Measurements from ENCODE around the gene ATOSB. TPM values are rescaled to one million over a fixed set of nuclear protein-coding genes. Genes with fewer than 3 reads are reported as not detected.

Gene ATOSB
- total RNA-seq, 1 experiment from 2014 or later: 3.2 TPM

DNA sequence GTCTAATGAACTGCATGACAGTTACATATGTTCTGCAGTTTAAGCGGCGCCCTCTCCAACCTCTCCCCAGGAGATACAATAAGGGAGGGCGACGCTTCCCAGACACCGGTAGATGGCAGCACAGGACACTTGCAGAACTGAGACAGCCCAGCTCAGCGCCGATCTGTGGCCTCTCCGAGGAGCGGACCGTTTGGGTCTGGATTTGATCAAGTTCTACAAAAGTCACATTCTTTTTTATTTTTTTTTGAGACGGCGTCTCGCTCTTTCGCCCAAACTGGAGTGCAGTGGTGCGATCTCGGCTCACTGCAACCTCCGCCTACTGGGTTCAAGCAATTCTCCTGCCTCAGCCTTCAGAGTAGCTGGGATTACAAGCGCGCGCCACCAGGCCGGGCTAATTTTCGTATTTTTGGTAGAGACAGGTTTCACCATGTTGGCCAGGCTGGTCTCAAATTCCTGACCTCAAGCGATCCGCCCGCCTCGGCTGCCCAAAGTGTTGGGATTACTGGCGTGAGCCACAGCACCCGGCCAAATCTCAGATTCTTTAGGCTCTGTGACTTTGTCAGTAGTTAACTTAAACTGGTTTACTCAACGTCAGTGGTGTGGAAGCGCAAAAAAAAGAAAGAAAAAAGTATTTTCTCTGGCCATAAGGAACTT lies 1.4 kb upstream of the ATOSB start:
- Histone ChIP-seq H3K9ac (ENCODE audit: low read length) (peak overlapping the region; percentile 53; the same call in 1 of the 2 replicates), H3K27ac (ENCODE audit: low read length) (no peak overlapping the region), H3K4me2 (ENCODE audit: low read depth, low read length, poor library complexity, severe bottlenecking) (peak overlapping the region; percentile 79), H3K4me1 (ENCODE audit: low read length) (peaks cover 33% of the 10 kb centered on the region), H2AFZ (ENCODE audit: low read length) (peak overlapping the region; percentile 93; the same call in 1 of the 2 replicates), H3K4me3 (ENCODE audit: low read length) (peak overlapping the region; percentile 70), H3K79me2 (ENCODE audit: low read length) (no peaks in the 10 kb centered on the region), H3K9me2 (replicated peaks; ENCODE audit: insufficient read depth, low read length) (no peaks in the 10 kb centered on the region), H3K36me3 (ENCODE audit: insufficient read depth, low read length) (no peaks in the 10 kb centered on the region), H3K27me3 (ENCODE audit: low read length) (no peaks in the 10 kb centered on the region), H4K20me1 (ENCODE audit: insufficient read depth, low read depth, low read length) (no peaks in the 10 kb centered on the region), H3K9me3 (ENCODE audit: low read length) (no peaks in the 10 kb centered on the region)
- peak; percentile 95 for DNase-seq

- no peak overlapping the region for H3K27ac ChIP-seq (ENCODE audit: low read length)
- H3K79me2 ChIP-seq (ENCODE audit: low read length): no peaks in the 10 kb centered on the region
- H3K27me3 ChIP-seq (ENCODE audit: low read length): no peaks in the 10 kb centered on the region
- H2AFZ ChIP-seq (ENCODE audit: low read length): peak overlapping the region; percentile 93; the same call in 1 of the 2 replicates
- peaks cover 37% of the 10 kb centered on the region for H3K4me1 ChIP-seq (ENCODE audit: low read length)
- H3K4me3 ChIP-seq (ENCODE audit: low read length): peak overlapping the region; percentile 70
- DNase-seq: no peak
- no peaks in the 10 kb centered on the region for H3K36me3 ChIP-seq (ENCODE audit: insufficient read depth, low read length)
- H3K9me2 ChIP-seq (replicated peaks; ENCODE audit: insufficient read depth, low read length): no peaks in the 10 kb centered on the region
- H3K9me3 ChIP-seq (ENCODE audit: low read length): no peaks in the 10 kb centered on the region
- H3K9ac ChIP-seq (ENCODE audit: low read length): peak overlapping the region; percentile 53
- H3K4me2 ChIP-seq (ENCODE audit: low read depth, low read length, poor library complexity, severe bottlenecking): peak overlapping the region; percentile 79
- H4K20me1 ChIP-seq (ENCODE audit: insufficient read depth, low read depth, low read length): no peaks in the 10 kb centered on the region
Measured at GRCh38 chr9:35116539-35116897, 856 bp upstream of the ATOSB start.

GRCh38 chr9:35114840-35115628 lies 628 bp downstream of the ATOSB start:
- no peaks in the 10 kb centered on the region for H3K36me3 ChIP-seq (ENCODE audit: insufficient read depth, low read length)
- H3K4me2 ChIP-seq (ENCODE audit: low read depth, low read length, poor library complexity, severe bottlenecking): peak overlapping the region; percentile 79
- H4K20me1 ChIP-seq (ENCODE audit: insufficient read depth, low read depth, low read length): peaks cover 7% of the 10 kb centered on the region; the same call in 1 of the 2 replicates
- DNase-seq: peak; percentile 71
- peak overlapping the region; percentile 82 for H3K27ac ChIP-seq (ENCODE audit: low read length)
- H3K27me3 ChIP-seq (ENCODE audit: low read length): no peaks in the 10 kb centered on the region
- H3K9me3 ChIP-seq (ENCODE audit: low read length): no peaks in the 10 kb centered on the region
- no peaks in the 10 kb centered on the region for H3K9me2 ChIP-seq (replicated peaks; ENCODE audit: insufficient read depth, low read length)
- H3K9ac ChIP-seq (ENCODE audit: low read length): peak overlapping the region; percentile 52
- H3K79me2 ChIP-seq (ENCODE audit: low read length): no peaks in the 10 kb centered on the region
- peak overlapping the region; percentile 27; the same call in 1 of the 2 replicates for H2AFZ ChIP-seq (ENCODE audit: low read length)
- peaks cover 45% of the 10 kb centered on the region for H3K4me1 ChIP-seq (ENCODE audit: low read length)
- peak overlapping the region; percentile 70 for H3K4me3 ChIP-seq (ENCODE audit: low read length)

DNA sequence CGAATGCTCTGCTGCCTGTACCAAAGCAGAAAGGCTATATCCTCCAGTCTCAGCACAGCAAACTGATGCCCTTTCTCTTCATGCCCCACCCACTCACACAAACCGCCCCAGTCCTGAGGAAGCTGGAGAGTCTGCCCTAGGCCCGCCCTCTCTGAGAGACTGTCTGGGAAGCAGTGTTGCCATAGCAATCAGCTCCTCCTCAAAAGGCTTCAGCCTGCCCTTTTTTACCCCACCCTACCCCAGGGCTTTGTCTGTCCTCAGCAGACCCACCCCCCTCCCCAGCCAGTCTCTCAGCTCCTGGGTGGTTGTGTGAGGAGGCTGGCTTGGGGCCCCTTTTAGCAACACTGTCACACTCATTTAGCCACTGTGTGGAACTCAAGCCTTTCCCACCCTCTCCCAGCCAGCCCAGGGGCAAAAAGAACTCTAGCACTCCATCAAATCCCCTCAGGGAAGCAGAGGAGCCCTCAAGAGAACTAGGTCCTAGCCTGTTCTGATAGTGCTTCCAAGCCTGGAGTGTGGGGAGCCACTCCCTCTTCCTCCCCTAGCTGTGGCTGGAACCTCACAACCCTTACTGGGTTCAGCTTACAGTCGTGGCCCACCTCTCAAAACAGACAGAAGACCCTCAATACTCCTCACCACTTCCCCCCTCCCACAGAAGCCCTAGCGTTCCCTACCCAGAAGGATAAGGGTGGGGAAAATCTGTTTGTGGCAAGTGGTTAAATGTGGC lies 1.4 kb downstream of the ATOSB start:
- Histone ChIP-seq H3K79me2 (ENCODE audit: low read length) (no peaks in the 10 kb centered on the region), H3K4me3 (ENCODE audit: low read length) (peak overlapping the region; percentile 70), H3K9me2 (replicated peaks; ENCODE audit: insufficient read depth, low read length) (no peaks in the 10 kb centered on the region), H4K20me1 (ENCODE audit: insufficient read depth, low read depth, low read length) (peaks cover 10% of the 10 kb centered on the region; the same call in 1 of the 2 replicates), H3K27ac (ENCODE audit: low read length) (peak overlapping the region; percentile 82), H3K4me2 (ENCODE audit: low read depth, low read length, poor library complexity, severe bottlenecking) (peak overlapping the region; percentile 79), H3K4me1 (ENCODE audit: low read length) (peaks cover 45% of the 10 kb centered on the region), H3K9me3 (ENCODE audit: low read length) (no peaks in the 10 kb centered on the region), H3K36me3 (ENCODE audit: insufficient read depth, low read length) (no peaks in the 10 kb centered on the region), H2AFZ (ENCODE audit: low read length) (peak overlapping the region; percentile 27; the same call in 1 of the 2 replicates), H3K27me3 (ENCODE audit: low read length) (no peaks in the 10 kb centered on the region), H3K9ac (ENCODE audit: low read length) (peak overlapping the region; percentile 52)
- peak; percentile 88 for DNase-seq

DNA sequence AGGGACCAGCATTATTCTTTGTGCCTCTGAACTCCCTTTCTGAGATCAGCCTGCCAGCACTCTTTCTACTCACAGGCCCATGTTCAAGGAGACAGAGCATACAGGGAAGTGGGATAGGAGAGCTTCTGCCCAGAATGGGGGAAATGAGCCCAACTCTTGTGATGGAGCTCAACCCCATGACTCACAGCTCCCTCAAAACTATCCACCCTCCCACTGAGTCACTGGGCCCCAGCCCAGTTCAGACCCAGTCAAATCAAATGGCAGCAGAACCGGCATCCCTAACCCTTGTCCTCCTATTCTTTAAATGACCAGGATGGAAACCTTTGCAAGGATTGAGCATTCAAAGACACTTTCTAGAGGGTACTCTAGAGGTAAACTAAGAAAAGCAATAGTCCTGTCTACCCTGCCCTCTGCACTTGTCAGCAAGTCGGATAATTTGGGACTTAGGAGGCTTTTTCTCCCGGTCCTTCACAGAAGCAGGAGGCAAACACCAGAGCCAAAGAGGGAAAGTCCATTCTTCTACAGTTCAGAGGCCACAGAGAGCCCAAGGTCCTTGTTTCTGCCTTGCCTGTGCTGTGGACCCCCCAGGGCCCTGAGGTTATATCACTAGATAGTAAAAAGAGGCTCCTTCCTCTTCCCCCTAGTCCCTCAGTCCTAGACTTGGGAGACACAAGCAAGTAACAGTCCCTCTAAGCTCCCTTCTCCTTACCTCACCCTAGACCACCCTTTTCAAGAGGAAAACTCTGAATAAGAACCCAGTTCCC lies 3.2 kb downstream of the ATOSB start:
- Histone ChIP-seq H3K27me3 (ENCODE audit: low read length) (no peaks in the 10 kb centered on the region), H3K9ac (ENCODE audit: low read length) (no peak overlapping the region; the same call in 1 of the 2 replicates), H3K4me2 (ENCODE audit: low read depth, low read length, poor library complexity, severe bottlenecking) (peak overlapping the region; percentile 95), H3K36me3 (ENCODE audit: insufficient read depth, low read length) (no peaks in the 10 kb centered on the region), H3K9me3 (ENCODE audit: low read length) (no peaks in the 10 kb centered on the region), H2AFZ (ENCODE audit: low read length) (0 out of 2 replicates have a peak overlapping the region, but pooled peaks have one; percentile 54), H3K9me2 (replicated peaks; ENCODE audit: insufficient read depth, low read length) (no peaks in the 10 kb centered on the region), H4K20me1 (ENCODE audit: insufficient read depth, low read depth, low read length) (peaks cover 10% of the 10 kb centered on the region; the same call in 1 of the 2 replicates), H3K79me2 (ENCODE audit: low read length) (no peaks in the 10 kb centered on the region), H3K27ac (ENCODE audit: low read length) (no peak overlapping the region), H3K4me3 (ENCODE audit: low read length) (no peak overlapping the region; the same call in 1 of the 2 replicates), H3K4me1 (ENCODE audit: low read length) (peaks cover 45% of the 10 kb centered on the region)
- DNase-seq: no peak

GRCh38 chr9:35111001-35111933 lies 4.4 kb downstream of the ATOSB start:
- Histone ChIP-seq H3K4me3 (ENCODE audit: low read length) (peak overlapping the region; percentile 77), H3K79me2 (ENCODE audit: low read length) (no peaks in the 10 kb centered on the region)

DNA sequence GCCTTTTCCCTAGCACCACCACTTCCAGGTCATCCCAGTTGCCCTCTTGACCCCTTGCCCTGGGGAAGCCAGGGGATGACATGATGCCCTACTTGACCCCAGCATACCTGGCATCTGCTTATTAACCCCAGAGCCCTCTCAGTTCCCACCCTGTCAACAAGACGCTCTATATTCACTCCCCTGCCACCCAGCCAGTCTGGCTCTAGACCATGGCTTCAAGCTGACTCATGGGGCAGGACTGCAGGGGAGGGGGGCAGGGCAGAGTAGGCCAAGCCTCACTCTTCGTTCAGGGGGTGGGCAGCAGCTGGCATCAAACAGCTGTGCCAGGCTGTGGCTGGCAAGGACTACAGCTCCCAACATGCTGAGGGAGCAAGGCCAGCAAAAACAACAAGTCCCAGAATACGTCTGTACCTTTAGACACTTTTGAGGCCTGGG lies 5.3 kb downstream of the ATOSB start:
- Histone ChIP-seq H3K9me3 (ENCODE audit: low read length) (no peaks in the 10 kb centered on the region), H3K4me1 (ENCODE audit: low read length) (peaks cover 34% of the 10 kb centered on the region), H3K4me3 (ENCODE audit: low read length) (no peak overlapping the region), H3K9ac (ENCODE audit: low read length) (no peak overlapping the region), H3K9me2 (replicated peaks; ENCODE audit: insufficient read depth, low read length) (no peaks in the 10 kb centered on the region), H3K36me3 (ENCODE audit: insufficient read depth, low read length) (no peaks in the 10 kb centered on the region), H4K20me1 (ENCODE audit: insufficient read depth, low read depth, low read length) (peaks cover 10% of the 10 kb centered on the region; the same call in 1 of the 2 replicates), H3K27ac (ENCODE audit: low read length) (no peak overlapping the region), H3K27me3 (ENCODE audit: low read length) (no peaks in the 10 kb centered on the region), H2AFZ (ENCODE audit: low read length) (no peak overlapping the region), H3K4me2 (ENCODE audit: low read depth, low read length, poor library complexity, severe bottlenecking) (no peak overlapping the region), H3K79me2 (ENCODE audit: low read length) (no peaks in the 10 kb centered on the region)
- DNase-seq: no peak

More at GRCh38 chr9:35111001-35111933, 4.4 kb downstream of the ATOSB start:
- H3K4me2 ChIP-seq (ENCODE audit: low read depth, low read length, poor library complexity, severe bottlenecking): peak overlapping the region; percentile 95
- peaks cover 37% of the 10 kb centered on the region for H3K4me1 ChIP-seq (ENCODE audit: low read length)
- peak; percentile 99 for DNase-seq
- H3K27ac ChIP-seq (ENCODE audit: low read length): no peak overlapping the region
- H3K36me3 ChIP-seq (ENCODE audit: insufficient read depth, low read length): no peaks in the 10 kb centered on the region
- H4K20me1 ChIP-seq (ENCODE audit: insufficient read depth, low read depth, low read length): peaks cover 10% of the 10 kb centered on the region; the same call in 1 of the 2 replicates
- no peaks in the 10 kb centered on the region for H3K9me3 ChIP-seq (ENCODE audit: low read length)
- H3K9ac ChIP-seq (ENCODE audit: low read length): peak overlapping the region; percentile 79
- H2AFZ ChIP-seq (ENCODE audit: low read length): 0 out of 2 replicates have a peak overlapping the region, but pooled peaks have one; percentile 54
- H3K27me3 ChIP-seq (ENCODE audit: low read length): no peaks in the 10 kb centered on the region
- H3K9me2 ChIP-seq (replicated peaks; ENCODE audit: insufficient read depth, low read length): no peaks in the 10 kb centered on the region
